ENCODE measurements around the gene WIPF2.

WIPF2 gene

DNA sequence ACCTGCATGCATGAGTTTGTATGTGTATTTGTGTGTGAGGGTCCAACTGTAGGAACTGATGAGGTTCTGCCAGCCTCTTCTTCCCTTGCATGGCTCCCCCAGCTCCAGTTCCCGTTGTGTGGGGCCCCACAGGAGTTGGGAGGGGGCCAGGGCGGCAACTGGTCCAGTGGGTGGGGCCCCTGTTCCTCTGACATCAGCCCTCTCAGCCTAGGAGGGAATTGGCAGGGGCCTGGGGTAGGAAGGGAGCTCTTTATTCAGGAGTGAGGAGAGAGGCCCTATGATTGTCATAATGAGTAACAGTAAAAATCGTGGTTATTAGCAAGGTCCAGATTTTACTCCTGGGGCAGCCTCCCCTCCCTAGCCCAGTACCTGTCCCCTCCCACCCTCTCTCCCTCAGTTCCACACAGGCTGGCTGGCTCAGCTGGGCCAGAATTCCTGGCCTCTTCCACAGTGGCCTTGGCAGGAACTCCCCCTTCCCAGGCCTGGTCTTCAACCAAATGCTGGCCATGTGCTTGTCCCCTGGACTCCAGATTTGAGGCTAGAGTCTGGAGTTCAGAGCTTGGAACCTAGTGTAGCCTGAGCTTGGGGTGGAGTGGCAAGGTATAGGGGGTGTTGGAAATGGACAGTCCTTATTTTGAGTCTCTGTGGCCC lies 108.8 kb downstream of the WIPF2 start:
- no peak for DNase-seq

GRCh38 chr17:40328386-40328766 lies 109.3 kb downstream of the WIPF2 start:
- no peak for DNase-seq

GRCh38 chr17:40329839-40330794 lies 111.0 kb downstream of the WIPF2 start:
- DNase-seq: no peak

DNA sequence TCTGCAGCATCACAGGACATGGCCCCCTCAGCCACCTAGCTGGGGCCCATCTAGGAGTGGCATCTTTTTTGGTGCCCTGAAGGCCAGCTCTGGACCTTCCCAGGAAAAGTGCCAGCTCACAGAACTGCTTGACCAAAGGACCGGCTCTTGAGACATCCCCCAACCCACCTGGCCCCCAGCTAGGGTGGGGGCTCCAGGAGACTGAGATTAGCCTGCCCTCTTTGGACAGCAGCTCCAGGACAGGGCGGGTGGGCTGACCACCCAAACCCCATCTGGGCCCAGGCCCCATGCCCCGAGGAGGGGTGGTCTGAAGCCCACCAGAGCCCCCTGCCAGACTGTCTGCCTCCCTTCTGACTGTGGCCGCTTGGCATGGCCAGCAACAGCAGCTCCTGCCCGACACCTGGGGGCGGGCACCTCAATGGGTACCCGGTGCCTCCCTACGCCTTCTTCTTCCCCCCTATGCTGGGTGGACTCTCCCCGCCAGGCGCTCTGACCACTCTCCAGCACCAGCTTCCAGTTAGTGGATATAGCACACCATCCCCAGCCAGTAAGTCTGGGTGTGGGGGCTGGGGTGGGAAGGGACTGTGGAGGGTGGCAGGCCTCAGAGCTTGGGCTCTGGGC lies 111.9 kb downstream of the WIPF2 start:
- DNase-seq: no peak

- no peak for DNase-seq
Measured at GRCh38 chr17:40331743-40332641, 112.9 kb downstream of the WIPF2 start.

Measured in activated CD4-positive, alpha-beta T cell treated with anti-CD3 and anti-CD28 coated beads, Interleukin-2, amount 50 U/mL, for 4 hours (primary cell).